Effector memory CD8-positive, alpha-beta T cell (primary cell): Measurements from ENCODE around the gene CDC5L.
"Not testable (repeated sequence)": the region's sequence is repeated elsewhere in the genome, so short reads cannot be mapped to it uniquely, and the experiment has no call there.

Source experiments
- ATAC-seq: fragments of 150-1000 bp; cut with Tn5 transposase; replicated peaks from 2 replicates; pipeline ENCODE4 v1.10.0; 2021; ENCODE audit warnings: mild to moderate bottlenecking, moderate library complexity
- DNase-seq, 3 experiments: peaks; one replicate each; pipeline ENCODE4 v3.0.0; 2021
- H3K27ac Mint-ChIP-seq, 2 donors: one replicate each; pipeline ENCODE4 v1.8.0; 2022; ENCODE audit warnings: mild to moderate bottlenecking in 2 of 2, mixed read lengths in 2 of 2, moderate library complexity in 2 of 2
- H3K27me3 Mint-ChIP-seq, 2 donors: one replicate each; pipeline ENCODE4 v1.8.0; 2022; ENCODE audit warnings: mixed read lengths in 2 of 2
- H3K36me3 Mint-ChIP-seq: one replicate; pipeline ENCODE4 v1.8.0; 2022; ENCODE audit warnings: mild to moderate bottlenecking, moderate library complexity, mixed read lengths; ENCODE audit not compliant: insufficient read depth
- H3K4me1 Mint-ChIP-seq, 2 donors: one replicate each; pipeline ENCODE4 v1.8.0; 2022; ENCODE audit warnings: low read depth in 2 of 2, mixed read lengths in 2 of 2
- H3K4me3 Mint-ChIP-seq, 2 donors: one replicate each; pipeline ENCODE4 v1.8.0; 2022; ENCODE audit warnings: mild to moderate bottlenecking in 2 of 2, mixed read lengths in 2 of 2, moderate library complexity in 2 of 2
- H3K9me3 Mint-ChIP-seq, 2 donors: one replicate each; pipeline ENCODE4 v1.8.0; 2022; ENCODE audit warnings: mixed read lengths in 2 of 2
- total RNA-seq, 9 experiments: gene quantifications; one replicate each; lab custom pipeline; 2026; lab: John Stamatoyannopoulos, UW

Gene CDC5L
- 81.3 to 157 (median 123) reads per million in 9 experiments for total RNA-seq

GRCh38 chr6:44387346-44388134 lies at the start of gene CDC5L:
Gene CDC5L, plus strand, starts transcription at chr6:44387706. Its CDS starts 118 bp downstream, at chr6:44387824.
- Mint-ChIP-seq H3K27me3 (peaks cover 0 to 6% of the 10 kb centered on the region in 2 donors), H3K9me3 (no peaks in the 10 kb centered on the region), H3K27ac (peak within 1 kb of the TSS; percentile 95 to 97), H3K4me3 (peak within 1 kb of the TSS; percentile 93 to 94), H3K4me1 (peaks cover 30 to 47% of the 10 kb centered on the region in 2 donors), H3K36me3 (peaks cover 27% of the 10 kb centered on the region)
- peak; percentile 89 to 90 (median 89) for DNase-seq
- peak; percentile 85 for ATAC-seq

GRCh38 chr6:44338228-44339122 lies 49.0 kb upstream of the CDC5L start:
- DNase-seq (peak; percentile 50 to 70 (median 55)), ATAC-seq (peak; percentile 83)
- Mint-ChIP-seq H3K4me3 (no peak overlapping the region), H3K27me3 (peaks cover 30 to 55% of the 10 kb centered on the region in 2 donors), H3K4me1 (no peaks in the 10 kb centered on the region), H3K9me3 (no peaks in the 10 kb centered on the region), H3K27ac (no peak overlapping the region), H3K36me3 (no peaks in the 10 kb centered on the region)

DNA sequence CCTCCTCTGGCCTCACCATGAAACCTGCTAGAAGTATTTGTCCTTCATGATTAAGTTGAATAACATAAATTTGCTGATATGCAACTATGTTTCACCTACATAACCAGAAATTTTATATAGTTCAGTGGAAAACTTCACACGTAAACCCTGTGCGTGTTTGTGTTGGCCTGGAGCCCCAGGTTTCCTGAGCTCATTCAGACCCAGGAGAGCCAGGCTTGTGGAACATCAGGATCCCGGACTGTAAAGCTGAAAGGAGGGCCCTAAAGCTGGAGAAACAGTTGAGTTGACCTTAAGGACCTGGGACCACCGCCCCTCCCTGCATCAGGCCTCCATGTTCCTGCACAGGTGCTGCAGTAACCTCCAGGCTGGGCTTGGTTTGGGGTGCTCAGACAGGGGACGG lies 48.2 kb upstream of the CDC5L start:
- DNase-seq (no peak), ATAC-seq (no peak)
- H3K27ac Mint-ChIP-seq = no peak overlapping the region
- peaks cover 37 to 55% of the 10 kb centered on the region in 2 donors for H3K27me3 Mint-ChIP-seq
- no peaks in the 10 kb centered on the region for H3K36me3 Mint-ChIP-seq
- no peak overlapping the region for H3K4me3 Mint-ChIP-seq
- H3K9me3 Mint-ChIP-seq = no peaks in the 10 kb centered on the region
- no peaks in the 10 kb centered on the region for H3K4me1 Mint-ChIP-seq

- H3K27me3 Mint-ChIP-seq = peaks cover 44 to 59% of the 10 kb centered on the region in 2 donors
- H3K4me3 Mint-ChIP-seq = no peak overlapping the region
- H3K9me3 Mint-ChIP-seq = no peaks in the 10 kb centered on the region
- no peaks in the 10 kb centered on the region for H3K36me3 Mint-ChIP-seq
- DNase-seq (no peak), ATAC-seq (no peak)
- H3K4me1 Mint-ChIP-seq = no peaks in the 10 kb centered on the region
- no peak overlapping the region for H3K27ac Mint-ChIP-seq
Measured at GRCh38 chr6:44339763-44340625, 47.5 kb upstream of the CDC5L start.

DNA sequence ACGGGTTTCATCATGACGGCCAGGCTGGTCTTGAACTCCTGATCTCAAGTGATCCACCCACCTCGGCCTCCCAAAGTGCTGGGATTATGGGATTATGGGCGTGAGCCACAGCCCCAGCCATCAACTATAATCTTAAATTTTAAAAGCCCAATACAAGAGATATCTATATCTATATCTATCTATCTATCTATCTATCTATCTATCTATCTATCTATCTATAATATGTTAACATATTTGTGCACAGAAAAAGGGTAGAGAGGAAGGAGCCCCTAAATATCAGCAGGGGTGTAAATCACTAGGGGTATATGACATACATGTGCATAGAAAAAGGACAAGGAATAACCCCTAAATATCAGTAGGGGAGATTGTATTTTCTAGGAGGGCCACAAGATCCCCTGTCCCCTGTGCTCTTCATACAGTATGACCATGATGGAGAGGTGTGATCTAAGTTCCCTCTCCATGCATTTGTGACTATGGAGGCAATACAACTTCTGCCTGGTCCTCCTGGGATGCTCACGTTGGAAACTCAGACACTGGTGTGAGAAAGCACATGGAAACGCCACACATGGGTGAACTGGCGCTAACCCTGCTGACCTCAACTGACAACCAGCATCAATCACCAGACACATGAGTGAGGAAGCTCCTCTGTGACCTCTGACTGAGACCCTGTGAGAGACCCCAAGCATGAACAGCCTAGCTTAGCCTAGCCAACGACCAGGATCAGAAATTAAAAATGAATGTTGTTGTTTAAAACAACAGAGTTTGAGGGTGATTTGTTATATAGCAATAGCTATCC lies 46.2 kb upstream of the CDC5L start:
- no peaks in the 10 kb centered on the region for H3K36me3 Mint-ChIP-seq

GRCh38 chr6:44342052-44342451 lies 45.5 kb upstream of the CDC5L start:
- no peaks in the 10 kb centered on the region for H3K9me3 Mint-ChIP-seq
- H3K27ac Mint-ChIP-seq = no peak overlapping the region
- no peak for ATAC-seq
- H3K36me3 Mint-ChIP-seq = no peaks in the 10 kb centered on the region
- peaks cover 43 to 68% of the 10 kb centered on the region in 2 donors for H3K27me3 Mint-ChIP-seq
- DNase-seq = no peak
- H3K4me1 Mint-ChIP-seq = no peaks in the 10 kb centered on the region
- no peak overlapping the region for H3K4me3 Mint-ChIP-seq

More for the DNA sequence above, 46.2 kb upstream of the CDC5L start:
- no peaks in the 10 kb centered on the region for H3K9me3 Mint-ChIP-seq
- peaks cover 43 to 70% of the 10 kb centered on the region in 2 donors for H3K27me3 Mint-ChIP-seq
- H3K4me1 Mint-ChIP-seq = no peaks in the 10 kb centered on the region
- DNase-seq (no peak), ATAC-seq (no peak)
- no peak overlapping the region for H3K27ac Mint-ChIP-seq
- no peak overlapping the region for H3K4me3 Mint-ChIP-seq

DNA sequence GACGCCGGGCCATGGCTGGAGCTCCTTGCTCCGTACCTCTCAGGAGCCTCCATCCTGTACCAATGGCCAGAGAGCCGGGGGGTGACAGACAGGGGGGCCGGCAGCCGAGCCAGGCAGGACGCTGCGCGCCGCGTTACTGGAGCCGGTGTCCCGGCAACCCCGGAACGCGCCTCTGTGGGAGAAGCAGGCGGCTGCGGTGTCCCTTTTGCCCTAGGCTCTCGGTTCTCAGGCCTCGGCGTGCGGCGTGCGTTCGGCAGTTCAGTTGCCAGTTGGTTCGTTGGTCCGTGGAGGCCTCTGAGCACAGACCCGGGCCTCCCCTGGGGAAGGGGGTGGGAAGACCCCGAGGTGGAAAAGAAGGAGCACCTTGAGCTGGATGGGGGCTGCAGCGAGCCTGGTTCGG lies 45.0 kb upstream of the CDC5L start, which contains the start of gene SPATS1:
SPATS1 (plus strand) TSS at position 162 of the 400 bp plus-strand sequence. CDS start 446 bp downstream, outside the sequence.
- ATAC-seq = no peak

GRCh38 chr6:44346818-44347217 lies 40.7 kb upstream of the CDC5L start:
- not testable (repeated sequence) for H3K4me3 Mint-ChIP-seq, H3K9me3 Mint-ChIP-seq, DNase-seq, H3K27ac Mint-ChIP-seq, H3K4me1 Mint-ChIP-seq, ATAC-seq, H3K36me3 Mint-ChIP-seq
- H3K27me3 Mint-ChIP-seq = peaks cover 37 to 53% of the 10 kb centered on the region in 2 donors

More for the DNA sequence above, 45.0 kb upstream of the CDC5L start, which contains the start of gene SPATS1:
- Mint-ChIP-seq H3K9me3 (no peaks in the 10 kb centered on the region), H3K36me3 (no peaks in the 10 kb centered on the region), H3K27ac (no peak within 1 kb of the TSS), H3K4me3 (no peak within 1 kb of the TSS), H3K27me3 (peaks cover 43 to 64% of the 10 kb centered on the region in 2 donors), H3K4me1 (no peaks in the 10 kb centered on the region)
- DNase-seq = no peak

GRCh38 chr6:44349904-44350649 lies 37.4 kb upstream of the CDC5L start:
- Mint-ChIP-seq H3K4me1 (no peaks in the 10 kb centered on the region), H3K9me3 (no peaks in the 10 kb centered on the region), H3K27me3 (peaks cover 4 to 20% of the 10 kb centered on the region in 2 donors), H3K36me3 (no peaks in the 10 kb centered on the region), H3K27ac (no peak overlapping the region), H3K4me3 (no peak overlapping the region)
- no peak for DNase-seq
- ATAC-seq = no peak

DNA sequence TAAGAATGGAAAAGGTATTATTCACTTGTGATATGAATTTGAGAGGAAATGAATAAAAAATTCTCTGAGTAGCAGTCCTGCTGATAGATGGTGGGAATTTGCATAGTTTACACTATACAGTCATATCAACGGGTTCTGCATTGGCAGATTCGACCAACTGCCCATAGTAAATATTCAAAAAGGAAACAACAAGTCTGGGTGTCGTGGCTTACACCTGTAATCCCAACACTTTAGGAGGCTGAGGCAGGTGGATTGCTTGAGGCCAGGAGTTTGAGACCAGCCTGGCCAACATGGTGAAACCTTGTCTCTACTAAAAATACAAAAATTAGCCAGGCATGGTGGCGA lies 36.9 kb upstream of the CDC5L start:
- not testable (repeated sequence) for H3K27ac Mint-ChIP-seq, DNase-seq, ATAC-seq, H3K9me3 Mint-ChIP-seq, H3K36me3 Mint-ChIP-seq, H3K4me3 Mint-ChIP-seq, H3K4me1 Mint-ChIP-seq
- H3K27me3 Mint-ChIP-seq = peaks cover 0 to 15% of the 10 kb centered on the region in 2 donors

DNA sequence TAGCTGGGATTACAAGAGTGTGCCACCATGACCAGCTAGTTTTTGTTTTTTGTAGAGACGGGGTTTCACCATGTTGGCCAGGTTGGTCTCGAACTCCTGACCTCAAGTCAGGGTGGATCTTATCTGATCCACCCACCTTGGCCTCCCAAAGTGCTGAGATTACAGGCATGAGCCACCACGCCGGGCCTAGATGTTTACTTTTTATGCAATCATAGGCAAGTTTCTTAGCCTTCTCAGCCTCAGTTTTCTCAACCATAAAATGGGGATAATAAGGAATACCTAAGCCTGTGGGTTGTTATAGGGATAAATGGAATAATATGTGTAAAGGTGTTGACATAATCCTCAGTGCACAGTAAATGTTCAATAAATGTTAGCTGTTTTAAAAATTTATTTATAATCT lies 35.2 kb upstream of the CDC5L start:
- H3K27me3 Mint-ChIP-seq = peaks cover 12 to 25% of the 10 kb centered on the region in 2 donors
- no peak overlapping the region for H3K27ac Mint-ChIP-seq
- H3K9me3 Mint-ChIP-seq = no peaks in the 10 kb centered on the region
- no peaks in the 10 kb centered on the region for H3K36me3 Mint-ChIP-seq
- H3K4me3 Mint-ChIP-seq = no peak overlapping the region
- H3K4me1 Mint-ChIP-seq = no peaks in the 10 kb centered on the region
- no peak for ATAC-seq
- no peak for DNase-seq

GRCh38 chr6:44353336-44353735 lies 34.2 kb upstream of the CDC5L start:
- Mint-ChIP-seq H3K27ac (no peak overlapping the region), H3K27me3 (peaks cover 22 to 35% of the 10 kb centered on the region in 2 donors), H3K4me3 (no peak overlapping the region), H3K4me1 (no peaks in the 10 kb centered on the region), H3K9me3 (no peaks in the 10 kb centered on the region), H3K36me3 (no peaks in the 10 kb centered on the region)
- DNase-seq = no peak
- no peak for ATAC-seq
